Liver (tissue), 3 donors: ENCODE measurements around the gene DPH3.
"Not testable (repeated sequence)": the region's sequence is repeated elsewhere in the genome, so short reads cannot be mapped to it uniquely, and the experiment has no call there.

ENCODE experiments used
- HNF4G ChIP-seq: IDR thresholded peaks from 2 replicates; pipeline ENCODE4 v1.6.1; 2016; ENCODE audit warnings: antibody characterized with exemption
- JUND ChIP-seq, 2 donors: IDR thresholded peaks; 2 replicates each; pipeline ENCODE4 v1.6.1; 2016; ENCODE audit warnings: antibody characterized with exemption in 2 of 2
- NR2F2 ChIP-seq: IDR thresholded peaks from 2 replicates; pipeline ENCODE4 v1.6.1; 2016; ENCODE audit warnings: antibody characterized with exemption
- RAD21 ChIP-seq, 2 donors: IDR thresholded peaks; 2 replicates each; pipeline ENCODE4 v1.6.1; 2016; ENCODE audit warnings: antibody characterized with exemption in 2 of 2, mild to moderate bottlenecking in 2 of 2
- TF ChIP-seq, protein P1 (sequence below): fragments of 150-350 bp; IDR thresholded peaks from 2 replicates; pipeline ENCODE4 v1.5.1; 2017; ENCODE audit warnings: improper control_type of control experiment, low read depth, low read length; ENCODE audit not compliant: missing input control
- TF ChIP-seq, protein P2 (sequence below): IDR thresholded peaks from 2 replicates; pipeline ENCODE4 v1.6.1; 2016; ENCODE audit warnings: antibody characterized with exemption, mild to moderate bottlenecking
- TF ChIP-seq, protein P3 (sequence below): IDR thresholded peaks from 2 replicates; pipeline ENCODE4 v1.6.1; 2016; ENCODE audit warnings: antibody characterized with exemption
- donor health status: healthy.
- donor health status: healthy.

GRCh38 chr3:16310486-16310885 is 45.7 kb upstream of the DPH3 start:
- TF ChIP-seq NR2F2; RAD21 (IDR thresholded peaks at IDR 0.05); HNF4G; JUND (IDR thresholded peaks at IDR 0.05): not testable (repeated sequence)
- TF ChIP-seq, protein P1, sequence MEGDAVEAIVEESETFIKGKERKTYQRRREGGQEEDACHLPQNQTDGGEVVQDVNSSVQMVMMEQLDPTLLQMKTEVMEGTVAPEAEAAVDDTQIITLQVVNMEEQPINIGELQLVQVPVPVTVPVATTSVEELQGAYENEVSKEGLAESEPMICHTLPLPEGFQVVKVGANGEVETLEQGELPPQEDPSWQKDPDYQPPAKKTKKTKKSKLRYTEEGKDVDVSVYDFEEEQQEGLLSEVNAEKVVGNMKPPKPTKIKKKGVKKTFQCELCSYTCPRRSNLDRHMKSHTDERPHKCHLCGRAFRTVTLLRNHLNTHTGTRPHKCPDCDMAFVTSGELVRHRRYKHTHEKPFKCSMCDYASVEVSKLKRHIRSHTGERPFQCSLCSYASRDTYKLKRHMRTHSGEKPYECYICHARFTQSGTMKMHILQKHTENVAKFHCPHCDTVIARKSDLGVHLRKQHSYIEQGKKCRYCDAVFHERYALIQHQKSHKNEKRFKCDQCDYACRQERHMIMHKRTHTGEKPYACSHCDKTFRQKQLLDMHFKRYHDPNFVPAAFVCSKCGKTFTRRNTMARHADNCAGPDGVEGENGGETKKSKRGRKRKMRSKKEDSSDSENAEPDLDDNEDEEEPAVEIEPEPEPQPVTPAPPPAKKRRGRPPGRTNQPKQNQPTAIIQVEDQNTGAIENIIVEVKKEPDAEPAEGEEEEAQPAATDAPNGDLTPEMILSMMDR = not testable (repeated sequence)
- TF ChIP-seq, protein P2, sequence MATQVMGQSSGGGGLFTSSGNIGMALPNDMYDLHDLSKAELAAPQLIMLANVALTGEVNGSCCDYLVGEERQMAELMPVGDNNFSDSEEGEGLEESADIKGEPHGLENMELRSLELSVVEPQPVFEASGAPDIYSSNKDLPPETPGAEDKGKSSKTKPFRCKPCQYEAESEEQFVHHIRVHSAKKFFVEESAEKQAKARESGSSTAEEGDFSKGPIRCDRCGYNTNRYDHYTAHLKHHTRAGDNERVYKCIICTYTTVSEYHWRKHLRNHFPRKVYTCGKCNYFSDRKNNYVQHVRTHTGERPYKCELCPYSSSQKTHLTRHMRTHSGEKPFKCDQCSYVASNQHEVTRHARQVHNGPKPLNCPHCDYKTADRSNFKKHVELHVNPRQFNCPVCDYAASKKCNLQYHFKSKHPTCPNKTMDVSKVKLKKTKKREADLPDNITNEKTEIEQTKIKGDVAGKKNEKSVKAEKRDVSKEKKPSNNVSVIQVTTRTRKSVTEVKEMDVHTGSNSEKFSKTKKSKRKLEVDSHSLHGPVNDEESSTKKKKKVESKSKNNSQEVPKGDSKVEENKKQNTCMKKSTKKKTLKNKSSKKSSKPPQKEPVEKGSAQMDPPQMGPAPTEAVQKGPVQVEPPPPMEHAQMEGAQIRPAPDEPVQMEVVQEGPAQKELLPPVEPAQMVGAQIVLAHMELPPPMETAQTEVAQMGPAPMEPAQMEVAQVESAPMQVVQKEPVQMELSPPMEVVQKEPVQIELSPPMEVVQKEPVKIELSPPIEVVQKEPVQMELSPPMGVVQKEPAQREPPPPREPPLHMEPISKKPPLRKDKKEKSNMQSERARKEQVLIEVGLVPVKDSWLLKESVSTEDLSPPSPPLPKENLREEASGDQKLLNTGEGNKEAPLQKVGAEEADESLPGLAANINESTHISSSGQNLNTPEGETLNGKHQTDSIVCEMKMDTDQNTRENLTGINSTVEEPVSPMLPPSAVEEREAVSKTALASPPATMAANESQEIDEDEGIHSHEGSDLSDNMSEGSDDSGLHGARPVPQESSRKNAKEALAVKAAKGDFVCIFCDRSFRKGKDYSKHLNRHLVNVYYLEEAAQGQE = not testable (repeated sequence)
- TF ChIP-seq, protein P3, sequence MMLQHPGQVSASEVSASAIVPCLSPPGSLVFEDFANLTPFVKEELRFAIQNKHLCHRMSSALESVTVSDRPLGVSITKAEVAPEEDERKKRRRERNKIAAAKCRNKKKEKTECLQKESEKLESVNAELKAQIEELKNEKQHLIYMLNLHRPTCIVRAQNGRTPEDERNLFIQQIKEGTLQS = not testable (repeated sequence)
